ENCODE results near the gene NUP153.

NUP153 gene

GRCh38 chr6:17665132-17665531, 41.6 kb downstream of the NUP153 start:
- no peak overlapping the region for H3K27ac ChIP-seq (ENCODE audit: low read depth in 2 of 2, low read length in 2 of 2)
- no peak overlapping the region for H3K9ac ChIP-seq (ENCODE audit: low read depth in 1 of 2, low read length in 2 of 2)
- no peaks in the 10 kb centered on the region for H3K4me1 ChIP-seq (ENCODE audit: control insufficient read depth in 2 of 2, insufficient read depth in 2 of 2, low read length in 2 of 2)
- no peak overlapping the region for H3K4me3 ChIP-seq (ENCODE audit: low read length in 2 of 2)
- no peaks in the 10 kb centered on the region for H3K27me3 ChIP-seq (ENCODE audit: control insufficient read depth in 2 of 2, insufficient read depth in 2 of 2, low read length in 2 of 2)
- H3K9me3 ChIP-seq (ENCODE audit: control insufficient read depth in 2 of 2, low read length in 2 of 2) = no peaks in the 10 kb centered on the region
- peaks cover 42 to 55% of the 10 kb centered on the region in 2 donors for H3K36me3 ChIP-seq (ENCODE audit: control insufficient read depth in 2 of 2, insufficient read depth in 2 of 2, low read length in 2 of 2)

- Histone ChIP-seq H3K4me1 (ENCODE audit: control insufficient read depth in 2 of 2, insufficient read depth in 2 of 2, low read length in 2 of 2) (no peaks in the 10 kb centered on the region), H3K27ac (ENCODE audit: low read depth in 2 of 2, low read length in 2 of 2) (no peak overlapping the region), H3K36me3 (ENCODE audit: control insufficient read depth in 2 of 2, insufficient read depth in 2 of 2, low read length in 2 of 2) (peaks cover 38 to 51% of the 10 kb centered on the region in 2 donors), H3K9ac (ENCODE audit: low read depth in 1 of 2, low read length in 2 of 2) (no peak overlapping the region), H3K4me3 (ENCODE audit: low read length in 2 of 2) (no peak overlapping the region), H3K9me3 (ENCODE audit: control insufficient read depth in 2 of 2, low read length in 2 of 2) (no peaks in the 10 kb centered on the region), H3K27me3 (ENCODE audit: control insufficient read depth in 2 of 2, insufficient read depth in 2 of 2, low read length in 2 of 2) (no peaks in the 10 kb centered on the region)
Observed at GRCh38 chr6:17663226-17663625, 43.5 kb downstream of the NUP153 start.

GRCh38 chr6:17662585-17662984, 44.1 kb downstream of the NUP153 start:
- Histone ChIP-seq H3K27me3 (ENCODE audit: control insufficient read depth in 2 of 2, insufficient read depth in 2 of 2, low read length in 2 of 2) (no peaks in the 10 kb centered on the region), H3K4me3 (ENCODE audit: low read length in 2 of 2) (no peak overlapping the region), H3K9ac (ENCODE audit: low read depth in 1 of 2, low read length in 2 of 2) (no peak overlapping the region), H3K4me1 (ENCODE audit: control insufficient read depth in 2 of 2, insufficient read depth in 2 of 2, low read length in 2 of 2) (no peaks in the 10 kb centered on the region), H3K36me3 (ENCODE audit: control insufficient read depth in 2 of 2, insufficient read depth in 2 of 2, low read length in 2 of 2) (peaks cover 37 to 46% of the 10 kb centered on the region in 2 donors), H3K27ac (ENCODE audit: low read depth in 2 of 2, low read length in 2 of 2) (no peak overlapping the region), H3K9me3 (ENCODE audit: control insufficient read depth in 2 of 2, low read length in 2 of 2) (no peaks in the 10 kb centered on the region)

GRCh38 chr6:17656644-17657043, 50.1 kb downstream of the NUP153 start:
- H3K36me3 ChIP-seq (ENCODE audit: control insufficient read depth in 2 of 2, insufficient read depth in 2 of 2, low read length in 2 of 2) = peaks cover 24 to 36% of the 10 kb centered on the region in 2 donors
- H3K27ac ChIP-seq (ENCODE audit: low read depth in 2 of 2, low read length in 2 of 2) = no peak overlapping the region
- no peaks in the 10 kb centered on the region for H3K27me3 ChIP-seq (ENCODE audit: control insufficient read depth in 2 of 2, insufficient read depth in 2 of 2, low read length in 2 of 2)
- no peak overlapping the region for H3K4me3 ChIP-seq (ENCODE audit: low read length in 2 of 2)
- H3K9ac ChIP-seq (ENCODE audit: low read depth in 1 of 2, low read length in 2 of 2) = no peak overlapping the region
- no peaks in the 10 kb centered on the region for H3K4me1 ChIP-seq (ENCODE audit: control insufficient read depth in 2 of 2, insufficient read depth in 2 of 2, low read length in 2 of 2)
- H3K9me3 ChIP-seq (ENCODE audit: control insufficient read depth in 2 of 2, low read length in 2 of 2) = no peaks in the 10 kb centered on the region

GRCh38 chr6:17656092-17656491, 50.6 kb downstream of the NUP153 start:
- H3K4me3 ChIP-seq (ENCODE audit: low read length in 2 of 2) = no peak overlapping the region

GRCh38 chr6:17653198-17653882, 53.4 kb downstream of the NUP153 start:
- peaks cover 3 to 7% of the 10 kb centered on the region in 2 donors for H3K4me1 ChIP-seq (ENCODE audit: control insufficient read depth in 2 of 2, insufficient read depth in 2 of 2, low read length in 2 of 2)
- H3K9me3 ChIP-seq (ENCODE audit: control insufficient read depth in 2 of 2, low read length in 2 of 2) = no peaks in the 10 kb centered on the region
- no peak overlapping the region for H3K4me3 ChIP-seq (ENCODE audit: low read length in 2 of 2)
- H3K9ac ChIP-seq (ENCODE audit: low read depth in 1 of 2, low read length in 2 of 2) = no peak overlapping the region
- H3K27ac ChIP-seq (ENCODE audit: low read depth in 2 of 2, low read length in 2 of 2) = no peak overlapping the region
- no peaks in the 10 kb centered on the region for H3K27me3 ChIP-seq (ENCODE audit: control insufficient read depth in 2 of 2, insufficient read depth in 2 of 2, low read length in 2 of 2)
- H3K36me3 ChIP-seq (ENCODE audit: control insufficient read depth in 2 of 2, insufficient read depth in 2 of 2, low read length in 2 of 2) = peaks cover 20 to 23% of the 10 kb centered on the region in 2 donors

More at GRCh38 chr6:17656092-17656491, 50.6 kb downstream of the NUP153 start:
- H3K9ac ChIP-seq (ENCODE audit: low read depth in 1 of 2, low read length in 2 of 2) = no peak overlapping the region
- H3K27ac ChIP-seq (ENCODE audit: low read depth in 2 of 2, low read length in 2 of 2) = no peak overlapping the region
- no peaks in the 10 kb centered on the region for H3K9me3 ChIP-seq (ENCODE audit: control insufficient read depth in 2 of 2, low read length in 2 of 2)
- no peaks in the 10 kb centered on the region for H3K4me1 ChIP-seq (ENCODE audit: control insufficient read depth in 2 of 2, insufficient read depth in 2 of 2, low read length in 2 of 2)
- peaks cover 22 to 32% of the 10 kb centered on the region in 2 donors for H3K36me3 ChIP-seq (ENCODE audit: control insufficient read depth in 2 of 2, insufficient read depth in 2 of 2, low read length in 2 of 2)
- no peaks in the 10 kb centered on the region for H3K27me3 ChIP-seq (ENCODE audit: control insufficient read depth in 2 of 2, insufficient read depth in 2 of 2, low read length in 2 of 2)

- H3K9ac ChIP-seq (ENCODE audit: low read depth in 1 of 2, low read length in 2 of 2) = no peak overlapping the region
- H3K27me3 ChIP-seq (ENCODE audit: control insufficient read depth in 2 of 2, insufficient read depth in 2 of 2, low read length in 2 of 2) = no peaks in the 10 kb centered on the region
- H3K4me1 ChIP-seq (ENCODE audit: control insufficient read depth in 2 of 2, insufficient read depth in 2 of 2, low read length in 2 of 2) = peaks cover 3 to 7% of the 10 kb centered on the region in 2 donors
- no peak overlapping the region for H3K4me3 ChIP-seq (ENCODE audit: low read length in 2 of 2)
- no peaks in the 10 kb centered on the region for H3K9me3 ChIP-seq (ENCODE audit: control insufficient read depth in 2 of 2, low read length in 2 of 2)
- peaks cover 30 to 35% of the 10 kb centered on the region in 2 donors for H3K36me3 ChIP-seq (ENCODE audit: control insufficient read depth in 2 of 2, insufficient read depth in 2 of 2, low read length in 2 of 2)
- no peak overlapping the region for H3K27ac ChIP-seq (ENCODE audit: low read depth in 2 of 2, low read length in 2 of 2)
Observed at GRCh38 chr6:17650656-17651309, 55.9 kb downstream of the NUP153 start.

GRCh38 chr6:17648745-17649144, 58.0 kb downstream of the NUP153 start:
- Histone ChIP-seq H3K9ac (ENCODE audit: low read depth in 1 of 2, low read length in 2 of 2) (no peak overlapping the region), H3K27me3 (ENCODE audit: control insufficient read depth in 2 of 2, insufficient read depth in 2 of 2, low read length in 2 of 2) (no peaks in the 10 kb centered on the region), H3K27ac (ENCODE audit: low read depth in 2 of 2, low read length in 2 of 2) (no peak overlapping the region), H3K9me3 (ENCODE audit: control insufficient read depth in 2 of 2, low read length in 2 of 2) (no peaks in the 10 kb centered on the region), H3K4me1 (ENCODE audit: control insufficient read depth in 2 of 2, insufficient read depth in 2 of 2, low read length in 2 of 2) (peaks cover 3 to 7% of the 10 kb centered on the region in 2 donors), H3K4me3 (ENCODE audit: low read length in 2 of 2) (no peak overlapping the region), H3K36me3 (ENCODE audit: control insufficient read depth in 2 of 2, insufficient read depth in 2 of 2, low read length in 2 of 2) (peaks cover 37 to 45% of the 10 kb centered on the region in 2 donors)

GRCh38 chr6:17640477-17640917, 66.2 kb downstream of the NUP153 start:
- Histone ChIP-seq H3K27me3 (ENCODE audit: control insufficient read depth in 2 of 2, insufficient read depth in 2 of 2, low read length in 2 of 2) (no peaks in the 10 kb centered on the region), H3K9me3 (ENCODE audit: control insufficient read depth in 2 of 2, low read length in 2 of 2) (no peaks in the 10 kb centered on the region), H3K4me1 (ENCODE audit: control insufficient read depth in 2 of 2, insufficient read depth in 2 of 2, low read length in 2 of 2) (no peaks in the 10 kb centered on the region), H3K36me3 (ENCODE audit: control insufficient read depth in 2 of 2, insufficient read depth in 2 of 2, low read length in 2 of 2) (peaks cover 51 to 52% of the 10 kb centered on the region in 2 donors), H3K9ac (ENCODE audit: low read depth in 1 of 2, low read length in 2 of 2) (no peak overlapping the region), H3K4me3 (ENCODE audit: low read length in 2 of 2) (no peak overlapping the region), H3K27ac (ENCODE audit: low read depth in 2 of 2, low read length in 2 of 2) (no peak overlapping the region)

- Histone ChIP-seq H3K27me3 (ENCODE audit: control insufficient read depth in 2 of 2, insufficient read depth in 2 of 2, low read length in 2 of 2) (no peaks in the 10 kb centered on the region), H3K36me3 (ENCODE audit: control insufficient read depth in 2 of 2, insufficient read depth in 2 of 2, low read length in 2 of 2) (peaks cover 41 to 47% of the 10 kb centered on the region in 2 donors), H3K27ac (ENCODE audit: low read depth in 2 of 2, low read length in 2 of 2) (no peak overlapping the region), H3K4me1 (ENCODE audit: control insufficient read depth in 2 of 2, insufficient read depth in 2 of 2, low read length in 2 of 2) (no peaks in the 10 kb centered on the region), H3K4me3 (ENCODE audit: low read length in 2 of 2) (no peak overlapping the region), H3K9ac (ENCODE audit: low read depth in 1 of 2, low read length in 2 of 2) (no peak overlapping the region), H3K9me3 (ENCODE audit: control insufficient read depth in 2 of 2, low read length in 2 of 2) (no peaks in the 10 kb centered on the region)
Observed at GRCh38 chr6:17638212-17638715, 68.5 kb downstream of the NUP153 start.
